NCI-H2171 treated with DMSO at 0.1 percent for 48 hours (cell line): Measurements from ENCODE around the gene HMCN2.
"Not testable (repeated sequence)": the region's sequence is repeated elsewhere in the genome, so short reads cannot be mapped to it uniquely, and the experiment has no call there.

ENCODE experiments used
- DNase-seq: peaks from one replicate; lab custom pipeline; 2025; lab: John Stamatoyannopoulos, UW

HMCN2 gene

GRCh38 chr9:130391866-130392265, 126.3 kb downstream of the HMCN2 start:
- DNase-seq, result no peak

GRCh38 chr9:130393681-130394071, 128.1 kb downstream of the HMCN2 start:
- DNase-seq, result no peak

GRCh38 chr9:130394320-130394719, 128.8 kb downstream of the HMCN2 start:
- DNase-seq, result no peak

- DNase-seq, result no peak
These were observed 129.4 kb downstream of the HMCN2 start for GRCh38 chr9:130394814-130395470.

GRCh38 chr9:130395810-130396435, 130.4 kb downstream of the HMCN2 start:
- no peak for DNase-seq

GRCh38 chr9:130396581-130396980, 131.0 kb downstream of the HMCN2 start:
- DNase-seq, result no peak

GRCh38 chr9:130398487-130399240, 133.1 kb downstream of the HMCN2 start:
- DNase-seq, result no peak

- no peak for DNase-seq
These were observed 134.2 kb downstream of the HMCN2 start for GRCh38 chr9:130399768-130400167.

GRCh38 chr9:130400870-130401269, 135.3 kb downstream of the HMCN2 start:
- no peak for DNase-seq

- DNase-seq, result not testable (repeated sequence)
These were observed 136.2 kb downstream of the HMCN2 start for GRCh38 chr9:130401742-130402141.

- DNase-seq, result no peak
These were observed 136.7 kb downstream of the HMCN2 start for GRCh38 chr9:130402243-130402642.

- DNase-seq, result no peak
These were observed 137.3 kb downstream of the HMCN2 start for GRCh38 chr9:130402645-130403440.

GRCh38 chr9:130405657-130406257, 140.2 kb downstream of the HMCN2 start:
- DNase-seq, result no peak

- DNase-seq, result no peak
These were observed 140.8 kb downstream of the HMCN2 start for GRCh38 chr9:130406278-130406895.

- DNase-seq, result no peak
These were observed 142.5 kb downstream of the HMCN2 start for GRCh38 chr9:130407916-130408663.

- DNase-seq, result no peak
These were observed 143.1 kb downstream of the HMCN2 start for GRCh38 chr9:130408669-130409068.

GRCh38 chr9:130409246-130409645, 143.7 kb downstream of the HMCN2 start:
- DNase-seq, result no peak

GRCh38 chr9:130410443-130410842, 144.9 kb downstream of the HMCN2 start:
- DNase-seq, result no peak

- no peak for DNase-seq
These were observed 146.0 kb downstream of the HMCN2 start for GRCh38 chr9:130411566-130411915.

GRCh38 chr9:130414081-130414731, 148.6 kb downstream of the HMCN2 start:
- peak; percentile 85 for DNase-seq
